Eye (tissue), 1 donor: ENCODE results near the gene GDPD3.

Source experiments
- DNase-seq: peaks from one replicate; pipeline ENCODE4 v3.0.0-alpha.2; 2015

GDPD3 gene

DNA sequence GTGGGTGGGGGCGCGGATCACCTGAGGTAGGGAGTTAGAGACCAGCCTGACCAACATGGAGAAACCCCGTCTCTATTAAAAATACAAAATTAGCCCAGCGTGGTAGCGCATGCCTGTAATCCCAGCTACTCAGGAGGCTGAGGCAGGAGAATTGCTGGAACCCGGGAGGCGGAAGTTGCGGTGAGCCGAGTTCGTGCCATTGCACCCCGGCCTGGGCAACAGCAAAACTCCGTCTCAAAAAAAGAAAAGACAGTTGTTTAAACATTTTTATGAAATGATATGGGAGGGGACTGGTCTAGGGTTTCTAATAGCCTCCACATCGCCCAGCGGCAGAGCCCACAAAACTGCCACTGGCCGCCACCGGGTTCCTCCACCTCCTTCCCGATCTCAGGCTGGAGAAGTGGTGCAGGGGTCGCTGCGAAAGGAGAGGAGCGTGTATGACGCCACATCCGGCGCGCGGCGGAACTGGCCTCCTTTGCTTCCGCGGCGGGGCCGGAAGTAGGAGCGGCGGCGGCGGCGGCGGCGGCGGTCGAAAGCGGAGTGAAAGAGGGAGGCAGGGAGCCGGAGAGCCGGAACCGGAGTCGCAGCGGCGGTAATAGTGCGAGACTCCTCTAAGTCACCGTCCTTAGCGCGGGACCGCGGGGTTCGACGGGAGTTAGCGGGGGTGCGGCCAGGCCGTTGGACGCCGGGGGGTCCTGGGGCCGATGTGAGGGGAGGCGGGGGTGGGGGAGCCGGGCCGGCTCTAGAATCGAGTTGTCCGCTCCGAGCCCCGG, 37.6 kb downstream of the GDPD3 start, which contains the start of gene PPP4C:
Gene PPP4C (plus strand): TSS at position 492 of the 773 bp plus-strand sequence. CDS start 384 bp downstream, outside the sequence.
- DNase-seq = peak; percentile 96

DNA sequence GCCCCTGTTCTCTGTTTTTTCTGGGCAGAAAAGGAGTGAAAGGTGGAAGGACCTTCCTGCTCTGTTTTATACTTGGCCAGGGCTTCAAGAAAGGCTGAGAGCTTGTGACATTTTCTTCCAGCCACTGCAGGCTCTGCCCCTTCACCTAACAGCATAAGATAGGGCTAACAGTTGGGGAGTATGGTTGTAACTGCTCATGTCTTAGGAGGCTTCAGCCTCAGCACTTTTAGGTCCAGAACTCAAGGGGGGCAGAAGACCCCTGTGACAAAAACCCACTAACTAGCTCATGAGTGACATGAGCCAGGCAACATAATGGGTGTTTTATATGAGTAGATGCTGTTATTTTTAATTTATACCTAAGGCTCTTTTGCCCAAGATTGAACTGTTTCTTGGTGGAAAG, 42.8 kb downstream of the GDPD3 start:
- DNase-seq = no peak

DNA sequence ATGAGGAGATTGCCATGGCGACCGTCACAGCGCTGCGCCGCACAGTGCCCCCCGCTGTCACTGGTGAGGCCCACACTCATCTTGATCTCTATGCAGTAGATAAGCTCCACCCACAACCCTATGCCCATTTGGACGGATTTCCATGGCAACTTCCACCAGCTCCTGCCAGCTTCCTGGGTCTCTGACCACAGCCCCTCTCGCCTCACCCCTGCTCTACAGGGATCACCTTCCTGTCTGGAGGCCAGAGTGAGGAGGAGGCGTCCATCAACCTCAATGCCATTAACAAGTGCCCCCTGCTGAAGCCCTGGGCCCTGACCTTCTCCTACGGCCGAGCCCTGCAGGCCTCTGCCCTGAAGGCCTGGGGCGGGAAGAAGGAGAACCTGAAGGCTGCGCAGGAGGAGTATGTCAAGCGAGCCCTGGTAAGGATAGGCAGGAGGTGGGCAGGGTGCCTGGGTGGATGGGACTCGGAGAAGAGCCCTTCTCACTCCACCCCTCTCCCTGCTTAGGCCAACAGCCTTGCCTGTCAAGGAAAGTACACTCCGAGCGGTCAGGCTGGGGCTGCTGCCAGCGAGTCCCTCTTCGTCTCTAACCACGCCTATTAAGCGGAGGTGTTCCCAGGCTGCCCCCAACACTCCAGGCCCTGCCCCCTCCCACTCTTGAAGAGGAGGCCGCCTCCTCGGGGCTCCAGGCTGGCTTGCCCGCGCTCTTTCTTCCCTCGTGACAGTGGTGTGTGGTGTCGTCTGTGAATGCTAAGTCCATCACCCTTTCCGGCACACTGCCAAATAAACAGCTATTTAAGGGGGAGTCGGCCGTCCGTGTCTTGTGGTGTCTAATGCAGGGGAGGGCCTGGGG, 43.5 kb downstream of the GDPD3 start:
- DNase-seq = no peak

GRCh38 chr16:30068750-30069610, 44.4 kb downstream of the GDPD3 start:
- DNase-seq = no peak

DNA sequence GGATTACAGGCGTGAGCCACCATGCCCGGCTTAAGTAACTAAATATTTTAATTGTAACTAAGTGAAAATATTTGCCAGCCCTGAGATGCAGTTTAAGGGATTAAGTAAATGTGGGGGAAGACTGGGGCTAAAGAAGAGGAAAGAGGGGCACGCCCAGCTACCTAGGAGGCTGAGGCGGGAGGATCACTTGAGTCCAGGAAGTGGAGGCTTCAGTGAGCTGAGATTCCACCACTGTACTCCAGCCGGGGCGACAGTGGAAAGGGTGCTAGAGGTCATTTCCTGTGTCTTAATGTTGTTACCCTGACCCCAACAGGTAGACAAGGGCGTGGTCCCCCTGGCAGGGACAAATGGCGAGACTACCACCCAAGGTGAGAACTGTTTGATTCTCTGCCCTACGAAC, 45.0 kb downstream of the GDPD3 start:
- no peak for DNase-seq

DNA sequence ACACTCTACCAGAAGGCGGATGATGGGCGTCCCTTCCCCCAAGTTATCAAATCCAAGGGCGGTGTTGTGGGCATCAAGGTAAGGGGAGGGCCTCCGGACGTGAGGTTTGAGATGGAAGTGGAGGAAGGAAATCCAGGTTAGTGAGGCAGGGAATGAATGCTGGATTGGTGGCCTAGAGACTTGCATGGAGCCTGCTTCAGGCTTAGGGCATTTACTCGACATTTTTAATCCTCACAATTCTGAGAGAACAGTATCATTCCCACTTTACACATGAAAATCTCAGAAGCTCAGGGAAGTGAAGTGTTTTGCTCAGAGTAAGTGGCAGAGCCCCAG, 45.8 kb downstream of the GDPD3 start:
- no peak for DNase-seq

DNA sequence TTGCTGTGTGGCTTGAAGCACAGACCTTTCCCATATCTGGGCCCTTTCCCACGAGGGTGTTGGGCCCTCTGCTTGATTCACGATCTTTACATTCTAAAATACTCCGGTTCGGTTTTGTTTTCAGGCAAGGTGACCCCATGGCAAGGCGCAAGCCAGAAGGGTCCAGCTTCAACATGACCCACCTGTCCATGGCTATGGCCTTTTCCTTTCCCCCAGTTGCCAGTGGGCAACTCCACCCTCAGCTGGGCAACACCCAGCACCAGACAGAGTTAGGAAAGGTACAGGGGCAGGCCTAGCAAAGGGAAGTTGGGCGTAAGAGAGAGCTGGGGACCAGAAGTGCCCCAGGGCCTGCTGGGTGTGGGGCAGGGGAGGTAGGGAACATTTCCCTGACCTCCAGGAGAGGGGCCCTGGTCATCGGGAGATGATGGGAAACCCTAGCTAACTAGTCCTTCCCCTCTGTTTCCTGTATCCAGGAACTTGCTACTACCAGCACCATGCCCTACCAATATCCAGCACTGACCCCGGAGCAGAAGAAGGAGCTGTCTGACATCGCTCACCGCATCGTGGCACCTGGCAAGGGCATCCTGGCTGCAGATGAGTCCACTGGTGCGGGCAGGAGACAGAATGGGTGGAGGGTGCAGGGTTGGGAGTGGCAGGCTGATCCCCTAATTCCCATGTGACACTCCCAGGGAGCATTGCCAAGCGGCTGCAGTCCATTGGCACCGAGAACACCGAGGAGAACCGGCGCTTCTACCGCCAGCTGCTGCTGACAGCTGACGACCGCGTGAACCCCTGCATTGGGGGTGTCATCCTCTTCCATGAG, 46.4 kb downstream of the GDPD3 start:
- DNase-seq = no peak

GRCh38 chr16:30065943-30066760, 47.2 kb downstream of the GDPD3 start:
- DNase-seq = peak; percentile 74

DNA sequence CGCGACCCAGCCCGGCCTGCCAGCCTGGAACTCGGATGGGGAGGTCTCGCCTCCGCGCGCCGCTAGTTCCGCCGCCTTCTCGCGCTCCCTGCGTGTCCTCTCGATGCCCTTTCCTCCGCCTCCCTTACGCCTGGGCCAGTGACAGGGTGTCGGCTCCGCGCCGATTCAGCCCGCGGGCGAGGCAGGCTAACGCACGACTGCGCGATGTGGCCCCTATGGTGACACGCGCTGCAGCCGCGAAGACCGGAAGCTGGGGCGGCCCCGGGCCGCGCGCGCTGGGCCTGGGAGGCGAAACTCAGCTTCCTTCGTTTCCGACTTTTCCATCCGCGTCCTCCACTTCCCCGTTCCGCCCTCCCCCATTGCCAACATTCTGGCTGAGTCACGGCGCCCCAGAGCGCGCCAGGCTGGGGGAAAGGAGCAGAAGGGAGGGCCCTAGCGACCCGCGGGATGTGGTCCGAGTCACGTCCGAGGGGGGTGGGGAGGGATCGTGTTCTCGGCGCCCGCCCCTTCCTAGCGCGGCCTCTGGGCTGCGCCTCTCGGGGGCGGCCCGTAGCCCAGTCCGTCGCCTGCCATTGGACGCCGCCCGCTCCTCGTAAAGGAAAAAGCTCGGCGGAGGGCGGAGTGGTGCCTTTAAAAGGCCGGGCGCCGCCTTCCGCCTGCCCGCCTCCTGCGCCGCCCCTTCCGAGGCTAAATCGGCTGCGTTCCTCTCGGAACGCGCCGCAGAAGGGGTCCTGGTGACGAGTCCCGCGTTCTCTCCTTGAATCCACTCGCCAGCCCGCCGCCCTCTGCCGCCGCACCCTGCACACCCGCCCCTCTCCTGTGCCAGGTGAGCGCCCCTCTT, 48.0 kb downstream of the GDPD3 start, which contains the start of gene ALDOA:
Gene ALDOA (plus strand): TSS at position 659 of the 841 bp plus-strand sequence. CDS start 1,138 bp downstream, outside the sequence.
- peak; percentile 98 for DNase-seq

- no peak for DNase-seq
Observed at GRCh38 chr16:30064729-30065101, 48.6 kb downstream of the GDPD3 start.

GRCh38 chr16:30063893-30064728, 49.2 kb downstream of the GDPD3 start:
- peak; percentile 82 for DNase-seq

GRCh38 chr16:30063278-30063892, 50.0 kb downstream of the GDPD3 start:
- no peak for DNase-seq

DNA sequence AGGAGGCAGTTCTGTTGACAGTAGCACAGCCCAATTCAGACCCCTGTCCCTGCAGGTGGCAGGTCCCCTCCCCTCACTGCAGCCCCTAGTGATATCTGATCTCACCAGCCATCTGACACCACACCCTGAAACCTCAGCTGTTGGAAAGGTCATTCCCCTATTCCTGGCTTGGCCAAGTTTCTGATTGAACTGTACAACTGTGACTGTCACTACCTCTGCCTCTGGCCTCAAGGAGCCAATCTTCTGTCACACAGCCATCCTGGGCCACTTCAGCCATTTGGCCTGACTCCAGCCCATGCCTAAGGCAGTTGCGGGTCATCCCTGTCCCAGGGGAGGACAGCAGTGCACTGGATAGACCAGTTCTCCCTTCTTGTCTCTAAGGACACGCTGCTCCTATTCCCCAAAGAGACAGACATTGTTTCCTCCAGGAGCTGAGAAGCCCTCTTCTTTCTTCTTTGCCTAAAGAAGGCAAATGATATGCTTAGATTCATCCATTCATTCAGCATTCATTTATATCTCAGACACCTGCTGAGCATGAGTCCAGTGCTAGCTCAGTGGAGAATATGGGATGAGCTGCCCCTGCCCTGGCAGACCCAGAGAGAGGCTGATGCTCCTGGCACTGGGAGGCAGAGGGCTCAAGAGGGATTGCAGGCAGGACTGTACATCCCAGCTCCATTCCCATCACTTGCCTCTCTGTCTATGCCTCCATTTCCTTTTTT, 52.3 kb downstream of the GDPD3 start:
- DNase-seq = no peak

DNA sequence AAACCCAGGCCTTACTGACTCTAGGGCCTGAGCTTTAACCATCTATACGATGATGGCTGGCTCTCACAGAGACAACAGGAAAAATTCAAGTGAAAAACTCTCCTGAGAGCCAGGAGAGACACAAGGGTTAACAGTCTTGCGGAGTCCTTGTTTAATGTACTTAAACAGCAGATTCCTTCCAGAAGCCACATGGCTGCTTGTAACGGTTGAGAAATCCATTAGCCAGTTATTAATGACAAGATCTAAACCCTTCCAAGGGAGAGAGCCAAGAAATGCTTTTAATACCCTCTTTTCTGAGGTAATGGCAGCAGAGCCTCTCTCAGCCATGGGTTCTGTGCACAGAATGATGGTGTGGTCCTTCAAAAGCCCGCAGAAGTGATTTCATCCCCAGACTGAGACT, 53.0 kb downstream of the GDPD3 start:
- DNase-seq = no peak

GRCh38 chr16:30054959-30055553, 58.3 kb downstream of the GDPD3 start:
- DNase-seq = no peak
